Measurements from ENCODE around the gene FNDC5.

Gene FNDC5

DNA sequence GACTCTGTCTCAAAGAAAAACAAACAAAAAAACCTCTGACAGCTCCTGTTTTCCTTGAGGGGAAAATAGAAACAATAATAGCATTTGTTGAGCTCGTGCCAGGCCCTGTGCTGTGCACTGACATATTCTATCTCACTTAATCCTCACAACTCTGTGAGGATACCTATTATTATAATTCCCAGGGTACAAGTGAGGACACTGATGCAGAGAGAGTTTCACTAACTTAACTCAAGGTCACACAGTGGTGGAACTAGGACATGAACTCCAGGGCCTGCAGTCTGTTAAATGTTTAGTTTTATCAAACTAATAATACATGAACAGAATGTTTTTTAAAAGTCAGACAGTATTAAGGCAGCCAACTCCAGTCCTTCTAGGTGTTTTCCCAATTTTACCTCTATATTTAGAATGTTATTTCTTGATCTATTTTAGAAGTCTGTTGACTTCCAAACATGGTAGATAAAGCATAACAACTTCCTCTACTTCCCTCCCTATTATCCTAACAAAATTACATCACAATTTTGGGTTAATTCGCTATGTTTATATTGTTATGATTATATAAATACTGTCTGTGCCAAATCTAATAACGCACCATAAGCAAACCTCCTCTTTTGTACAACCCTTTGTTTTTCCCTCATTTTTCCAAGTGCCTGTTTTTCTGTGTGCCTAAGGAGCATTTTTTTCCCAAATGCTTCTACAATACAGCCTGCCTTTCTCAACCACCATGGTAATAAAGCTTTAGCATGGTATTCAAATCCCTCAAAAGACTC is 4.9 kb downstream of the FNDC5 start:
- Histone ChIP-seq H3K36me3 (ENCODE audit: control insufficient read depth in 1 of 2, insufficient read depth in 2 of 2, low read length in 2 of 2) (peaks cover 5 to 21% of the 10 kb centered on the region in 2 donors), H3K27me3 (ENCODE audit: control insufficient read depth in 1 of 2, insufficient read depth in 2 of 2, low read length in 2 of 2) (peaks cover 6 to 12% of the 10 kb centered on the region in 2 donors), H3K4me1 (ENCODE audit: control insufficient read depth in 1 of 2, insufficient read depth in 2 of 2, low read length in 2 of 2) (peaks cover 0 to 6% of the 10 kb centered on the region in 2 donors), H3K9ac (ENCODE audit: low read depth in 1 of 2, low read length in 2 of 2) (no peak overlapping the region), H3K9me3 (ENCODE audit: control insufficient read depth in 1 of 2, low read length in 2 of 2) (no peaks in the 10 kb centered on the region), H3K27ac (ENCODE audit: low read depth, low read length) (no peak overlapping the region), H3K4me3 (ENCODE audit: low read depth in 1 of 2, low read length in 2 of 2) (no peak overlapping the region)

DNA sequence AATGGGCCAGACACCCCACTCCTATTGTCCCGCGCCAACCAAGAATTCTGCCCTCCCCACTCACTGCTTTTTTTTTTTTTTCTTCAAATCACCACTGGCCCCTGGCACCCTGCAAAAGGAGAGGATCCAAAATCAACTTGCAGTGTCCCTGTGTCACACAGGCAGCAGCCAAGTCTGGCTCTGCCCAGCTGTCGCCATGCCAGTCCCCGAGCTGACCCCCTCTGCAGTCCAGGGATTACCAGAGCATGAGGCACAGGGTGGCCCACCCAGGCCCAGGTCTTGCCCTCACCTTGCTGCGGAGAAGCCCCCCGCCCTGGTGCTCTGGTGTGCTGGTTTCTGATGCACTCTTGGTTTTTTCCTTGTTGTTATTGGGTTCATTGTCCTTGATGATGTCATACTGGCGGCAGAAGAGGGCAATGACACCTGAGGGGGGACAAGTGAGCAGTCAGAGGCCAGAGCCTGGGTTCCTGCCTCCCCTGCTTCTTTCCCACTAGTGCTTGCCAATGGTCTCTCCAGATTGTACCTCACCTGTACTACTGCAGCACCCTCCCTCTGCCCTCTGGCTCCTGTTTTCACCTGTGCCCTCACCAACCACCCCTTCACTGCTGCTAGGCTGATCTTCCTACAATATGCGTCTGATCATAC is 6.2 kb downstream of the FNDC5 start:
- no peaks in the 10 kb centered on the region for H3K4me1 ChIP-seq (ENCODE audit: control insufficient read depth in 1 of 2, insufficient read depth in 2 of 2, low read length in 2 of 2)
- H3K36me3 ChIP-seq (ENCODE audit: control insufficient read depth in 1 of 2, insufficient read depth in 2 of 2, low read length in 2 of 2), result peaks cover 5 to 23% of the 10 kb centered on the region in 2 donors
- H3K9ac ChIP-seq (ENCODE audit: low read depth in 1 of 2, low read length in 2 of 2), result no peak overlapping the region
- peaks cover 0 to 2% of the 10 kb centered on the region in 2 donors for H3K27me3 ChIP-seq (ENCODE audit: control insufficient read depth in 1 of 2, insufficient read depth in 2 of 2, low read length in 2 of 2)
- H3K9me3 ChIP-seq (ENCODE audit: control insufficient read depth in 1 of 2, low read length in 2 of 2), result no peaks in the 10 kb centered on the region
- H3K4me3 ChIP-seq (ENCODE audit: low read depth in 1 of 2, low read length in 2 of 2), result no peak overlapping the region
- H3K27ac ChIP-seq (ENCODE audit: low read depth, low read length), result no peak overlapping the region

GRCh38 chr1:32863881-32864245 is 6.8 kb downstream of the FNDC5 start:
- no peaks in the 10 kb centered on the region for H3K9me3 ChIP-seq (ENCODE audit: control insufficient read depth in 1 of 2, low read length in 2 of 2)
- H3K4me1 ChIP-seq (ENCODE audit: control insufficient read depth in 1 of 2, insufficient read depth in 2 of 2, low read length in 2 of 2), result no peaks in the 10 kb centered on the region
- H3K27ac ChIP-seq (ENCODE audit: low read depth, low read length), result no peak overlapping the region
- H3K36me3 ChIP-seq (ENCODE audit: control insufficient read depth in 1 of 2, insufficient read depth in 2 of 2, low read length in 2 of 2), result peaks cover 11 to 26% of the 10 kb centered on the region in 2 donors
- no peak overlapping the region for H3K9ac ChIP-seq (ENCODE audit: low read depth in 1 of 2, low read length in 2 of 2)
- H3K27me3 ChIP-seq (ENCODE audit: control insufficient read depth in 1 of 2, insufficient read depth in 2 of 2, low read length in 2 of 2), result no peaks in the 10 kb centered on the region
- H3K4me3 ChIP-seq (ENCODE audit: low read depth in 1 of 2, low read length in 2 of 2), result no peak overlapping the region

- no peaks in the 10 kb centered on the region for H3K9me3 ChIP-seq (ENCODE audit: control insufficient read depth in 1 of 2, low read length in 2 of 2)
- no peak overlapping the region for H3K27ac ChIP-seq (ENCODE audit: low read depth, low read length)
- no peak overlapping the region for H3K4me3 ChIP-seq (ENCODE audit: low read depth in 1 of 2, low read length in 2 of 2)
- H3K9ac ChIP-seq (ENCODE audit: low read depth in 1 of 2, low read length in 2 of 2), result no peak overlapping the region
- peaks cover 11 to 28% of the 10 kb centered on the region in 2 donors for H3K36me3 ChIP-seq (ENCODE audit: control insufficient read depth in 1 of 2, insufficient read depth in 2 of 2, low read length in 2 of 2)
- no peaks in the 10 kb centered on the region for H3K27me3 ChIP-seq (ENCODE audit: control insufficient read depth in 1 of 2, insufficient read depth in 2 of 2, low read length in 2 of 2)
- no peaks in the 10 kb centered on the region for H3K4me1 ChIP-seq (ENCODE audit: control insufficient read depth in 1 of 2, insufficient read depth in 2 of 2, low read length in 2 of 2)
Measured at GRCh38 chr1:32863218-32863880, 7.4 kb downstream of the FNDC5 start.

- H3K4me3 ChIP-seq (ENCODE audit: low read depth in 1 of 2, low read length in 2 of 2), result no peak overlapping the region
- H3K27ac ChIP-seq (ENCODE audit: low read depth, low read length), result no peak overlapping the region
- H3K4me1 ChIP-seq (ENCODE audit: control insufficient read depth in 1 of 2, insufficient read depth in 2 of 2, low read length in 2 of 2), result no peaks in the 10 kb centered on the region
- H3K9me3 ChIP-seq (ENCODE audit: control insufficient read depth in 1 of 2, low read length in 2 of 2), result no peaks in the 10 kb centered on the region
- H3K27me3 ChIP-seq (ENCODE audit: control insufficient read depth in 1 of 2, insufficient read depth in 2 of 2, low read length in 2 of 2), result no peaks in the 10 kb centered on the region
- H3K9ac ChIP-seq (ENCODE audit: low read depth in 1 of 2, low read length in 2 of 2), result no peak overlapping the region
- H3K36me3 ChIP-seq (ENCODE audit: control insufficient read depth in 1 of 2, insufficient read depth in 2 of 2, low read length in 2 of 2), result peaks cover 11 to 37% of the 10 kb centered on the region in 2 donors
Measured at GRCh38 chr1:32861904-32862695, 8.6 kb downstream of the FNDC5 start.

GRCh38 chr1:32860566-32860965 is 10.1 kb downstream of the FNDC5 start:
- peaks cover 11 to 43% of the 10 kb centered on the region in 2 donors for H3K36me3 ChIP-seq (ENCODE audit: control insufficient read depth in 1 of 2, insufficient read depth in 2 of 2, low read length in 2 of 2)
- H3K4me1 ChIP-seq (ENCODE audit: control insufficient read depth in 1 of 2, insufficient read depth in 2 of 2, low read length in 2 of 2), result no peaks in the 10 kb centered on the region
- no peak overlapping the region for H3K27ac ChIP-seq (ENCODE audit: low read depth, low read length)

DNA sequence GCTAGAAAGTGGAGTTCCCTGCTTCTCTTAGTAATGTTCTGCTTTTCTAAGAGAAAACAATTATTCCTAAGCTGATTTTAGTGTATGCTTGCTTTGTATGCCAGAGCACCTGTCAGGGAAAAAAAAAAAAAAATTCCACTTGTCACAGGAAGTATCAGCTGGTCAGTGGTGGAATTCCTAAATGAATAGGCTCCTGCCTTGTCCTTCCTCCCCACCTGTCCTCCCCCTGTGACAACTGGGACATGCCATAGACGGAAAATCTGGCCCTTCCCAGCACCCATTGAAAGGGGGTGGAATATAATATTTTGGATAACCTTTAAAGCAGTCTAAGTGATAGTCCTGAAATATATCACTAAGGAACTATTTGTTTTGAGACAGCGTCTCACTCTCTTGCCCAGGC is 10.8 kb downstream of the FNDC5 start:
- Histone ChIP-seq H3K9ac (ENCODE audit: low read depth in 1 of 2, low read length in 2 of 2) (no peak overlapping the region), H3K4me3 (ENCODE audit: low read depth in 1 of 2, low read length in 2 of 2) (no peak overlapping the region), H3K9me3 (ENCODE audit: control insufficient read depth in 1 of 2, low read length in 2 of 2) (no peaks in the 10 kb centered on the region), H3K27ac (ENCODE audit: low read depth, low read length) (no peak overlapping the region), H3K4me1 (ENCODE audit: control insufficient read depth in 1 of 2, insufficient read depth in 2 of 2, low read length in 2 of 2) (peaks cover 0 to 3% of the 10 kb centered on the region in 2 donors), H3K36me3 (ENCODE audit: control insufficient read depth in 1 of 2, insufficient read depth in 2 of 2, low read length in 2 of 2) (peaks cover 11 to 45% of the 10 kb centered on the region in 2 donors), H3K27me3 (ENCODE audit: control insufficient read depth in 1 of 2, insufficient read depth in 2 of 2, low read length in 2 of 2) (no peaks in the 10 kb centered on the region)

More at GRCh38 chr1:32860566-32860965, 10.1 kb downstream of the FNDC5 start:
- Histone ChIP-seq H3K9ac (ENCODE audit: low read depth in 1 of 2, low read length in 2 of 2) (no peak overlapping the region), H3K27me3 (ENCODE audit: control insufficient read depth in 1 of 2, insufficient read depth in 2 of 2, low read length in 2 of 2) (no peaks in the 10 kb centered on the region), H3K9me3 (ENCODE audit: control insufficient read depth in 1 of 2, low read length in 2 of 2) (no peaks in the 10 kb centered on the region), H3K4me3 (ENCODE audit: low read depth in 1 of 2, low read length in 2 of 2) (no peak overlapping the region)

DNA sequence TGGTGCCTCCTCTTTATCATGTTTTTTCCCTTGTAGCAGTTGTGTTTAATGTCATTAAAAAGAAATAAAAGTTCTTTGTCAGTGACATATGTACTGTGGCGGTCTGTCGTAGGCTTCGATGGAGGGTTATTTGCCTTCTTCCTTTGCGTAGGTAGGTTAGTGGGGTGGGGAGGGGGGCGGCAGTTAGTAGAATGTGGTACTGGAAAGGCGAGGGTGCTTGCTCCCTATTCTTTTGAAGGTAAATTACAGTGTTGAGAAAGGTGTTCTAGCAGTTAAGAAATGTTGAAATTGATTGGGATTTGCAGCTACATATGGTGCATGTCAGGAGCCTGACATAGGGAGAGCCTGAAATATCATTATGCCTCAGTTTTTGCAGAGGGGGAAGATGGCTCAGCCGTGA is 11.9 kb downstream of the FNDC5 start:
- H3K4me3 ChIP-seq (ENCODE audit: low read depth in 1 of 2, low read length in 2 of 2), result no peak overlapping the region
- no peaks in the 10 kb centered on the region for H3K27me3 ChIP-seq (ENCODE audit: control insufficient read depth in 1 of 2, insufficient read depth in 2 of 2, low read length in 2 of 2)
- no peaks in the 10 kb centered on the region for H3K9me3 ChIP-seq (ENCODE audit: control insufficient read depth in 1 of 2, low read length in 2 of 2)
- peaks cover 17 to 53% of the 10 kb centered on the region in 2 donors for H3K36me3 ChIP-seq (ENCODE audit: control insufficient read depth in 1 of 2, insufficient read depth in 2 of 2, low read length in 2 of 2)
- no peak overlapping the region for H3K27ac ChIP-seq (ENCODE audit: low read depth, low read length)
- H3K4me1 ChIP-seq (ENCODE audit: control insufficient read depth in 1 of 2, insufficient read depth in 2 of 2, low read length in 2 of 2), result peaks cover 0 to 7% of the 10 kb centered on the region in 2 donors
- H3K9ac ChIP-seq (ENCODE audit: low read depth in 1 of 2, low read length in 2 of 2), result no peak overlapping the region

DNA sequence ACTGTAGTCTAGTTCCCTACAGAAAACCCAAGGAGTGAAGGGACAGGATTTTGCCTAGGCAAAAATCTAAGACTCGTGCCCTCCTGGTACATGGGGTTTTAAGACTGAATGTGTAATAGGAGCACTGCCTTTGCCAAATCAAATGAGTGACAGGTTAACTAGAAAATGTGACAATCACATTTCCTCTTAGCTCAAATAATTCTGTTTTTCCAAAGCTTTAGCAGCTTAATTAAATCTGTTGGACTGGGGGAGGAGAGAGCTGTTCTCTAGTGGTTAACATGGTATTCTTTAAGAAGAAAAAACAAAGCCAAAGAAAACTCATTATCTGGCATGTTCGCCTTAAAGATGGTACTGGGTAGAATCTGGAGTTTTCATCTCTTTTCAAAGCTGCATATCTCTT is 12.6 kb downstream of the FNDC5 start:
- H3K36me3 ChIP-seq (ENCODE audit: control insufficient read depth in 1 of 2, insufficient read depth in 2 of 2, low read length in 2 of 2), result peaks cover 17 to 52% of the 10 kb centered on the region in 2 donors
- no peaks in the 10 kb centered on the region for H3K9me3 ChIP-seq (ENCODE audit: control insufficient read depth in 1 of 2, low read length in 2 of 2)

More for the DNA sequence above, 12.6 kb downstream of the FNDC5 start:
- no peak overlapping the region for H3K27ac ChIP-seq (ENCODE audit: low read depth, low read length)
- no peak overlapping the region for H3K4me3 ChIP-seq (ENCODE audit: low read depth in 1 of 2, low read length in 2 of 2)
- no peak overlapping the region for H3K9ac ChIP-seq (ENCODE audit: low read depth in 1 of 2, low read length in 2 of 2)
- H3K27me3 ChIP-seq (ENCODE audit: control insufficient read depth in 1 of 2, insufficient read depth in 2 of 2, low read length in 2 of 2), result no peaks in the 10 kb centered on the region
- H3K4me1 ChIP-seq (ENCODE audit: control insufficient read depth in 1 of 2, insufficient read depth in 2 of 2, low read length in 2 of 2), result peaks cover 0 to 7% of the 10 kb centered on the region in 2 donors

All from duodenal mucosa (tissue), 2 donors.